Immature natural killer cell (primary cell): ENCODE measurements around the gene CUL1. TPM values are rescaled to one million over a fixed set of nuclear protein-coding genes. Genes with fewer than 3 reads are reported as not detected.

Experiments
- DNase-seq, 3 donors: peaks; one replicate each; pipeline ENCODE4 v3.0.0; 2022; ENCODE audit warnings: mixed read lengths in 1 of 3
- H3K27ac Mint-ChIP-seq, 6 donors: one replicate each; pipeline ENCODE4 v1.8.0; 2020; ENCODE audit warnings: mixed read lengths in 6 of 6, mild to moderate bottlenecking in 5 of 6, inconsistent platforms in 4 of 6, moderate library complexity in 3 of 6
- H3K27me3 Mint-ChIP-seq, 3 donors: one replicate each; pipeline ENCODE4 v1.8.0; 2020 to 2021; ENCODE audit warnings: low read depth in 3 of 3, mild to moderate bottlenecking in 3 of 3, mixed read lengths in 3 of 3, moderate library complexity in 3 of 3, inconsistent platforms in 1 of 3
- H3K36me3 Mint-ChIP-seq, 3 donors: one replicate each; pipeline ENCODE4 v1.8.0; 2020; ENCODE audit warnings: mixed read lengths in 3 of 3, inconsistent platforms in 2 of 3, mild to moderate bottlenecking in 2 of 3
- H3K4me1 Mint-ChIP-seq, 2 donors: one replicate each; pipeline ENCODE4 v1.8.0; 2020; ENCODE audit warnings: inconsistent platforms in 2 of 2, mild to moderate bottlenecking in 2 of 2, mixed read lengths in 2 of 2, moderate library complexity in 1 of 2
- H3K4me3 Mint-ChIP-seq, 5 donors: one replicate each; pipeline ENCODE4 v1.8.0; 2020; ENCODE audit warnings: mild to moderate bottlenecking in 5 of 5, mixed read lengths in 5 of 5, inconsistent platforms in 3 of 5, moderate library complexity in 3 of 5
- H3K9me3 Mint-ChIP-seq, 6 donors: one replicate each; pipeline ENCODE4 v1.8.0; 2020; ENCODE audit warnings: mild to moderate bottlenecking in 6 of 6, mixed read lengths in 6 of 6, inconsistent platforms in 4 of 6, moderate library complexity in 3 of 6
- polyA plus RNA-seq, 3 donors: library from polyadenylated mRNA; unstranded; fragments of 300-500 nt; fragmentation: Illumina TruSeq; gene quantifications; one replicate each; pipeline ENCODE4 v1.2.3, GENCODE V29; 2021

The CUL1 gene
- polyA plus RNA-seq, 3 donors from 2014 or later = 31.7 to 67.9 (median 32.4) TPM

DNA sequence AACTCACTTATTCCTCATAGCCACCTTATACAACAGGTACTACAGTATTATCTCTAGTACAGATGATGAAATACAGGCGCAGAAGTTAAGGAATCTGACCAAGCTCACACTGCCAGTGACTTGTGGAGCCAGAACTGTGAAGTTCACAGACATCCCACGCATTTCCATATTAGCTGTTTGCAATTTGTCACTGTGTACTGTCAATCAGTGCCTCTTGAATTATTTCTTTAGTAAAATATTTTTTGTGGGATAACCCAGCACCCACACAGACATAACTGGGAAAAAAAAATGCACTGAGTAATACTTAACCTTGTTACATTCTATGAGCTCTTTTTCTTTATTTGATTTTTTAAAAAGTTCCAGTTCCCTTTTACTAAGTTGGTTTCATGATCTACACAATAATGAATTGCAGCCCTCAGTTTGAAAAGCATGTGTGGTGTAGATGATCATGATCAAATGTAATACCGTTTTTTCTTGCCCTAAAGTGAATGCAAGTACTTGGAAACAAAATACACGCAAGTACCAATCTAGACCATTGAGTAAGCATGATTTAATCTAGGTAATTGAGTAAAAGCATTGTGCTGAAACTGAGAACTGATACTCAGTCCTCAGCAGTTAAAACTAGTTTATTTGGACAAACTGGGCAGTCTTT, 14.1 kb downstream of the CUL1 start:
- H3K27ac Mint-ChIP-seq = peak overlapping the region in 1 of 6 donors; percentile 27
- H3K4me1 Mint-ChIP-seq = peaks cover 93 to 96% of the 10 kb centered on the region in 2 donors
- DNase-seq = no peak
- peaks cover 0 to 5% (median 0%) of the 10 kb centered on the region in 3 donors for H3K36me3 Mint-ChIP-seq
- peaks cover 0 to 2% (median 0%) of the 10 kb centered on the region in 3 donors for H3K27me3 Mint-ChIP-seq
- no peak overlapping the region for H3K4me3 Mint-ChIP-seq
- H3K9me3 Mint-ChIP-seq = peaks cover 0 to 2% (median 0%) of the 10 kb centered on the region in 6 donors

DNA sequence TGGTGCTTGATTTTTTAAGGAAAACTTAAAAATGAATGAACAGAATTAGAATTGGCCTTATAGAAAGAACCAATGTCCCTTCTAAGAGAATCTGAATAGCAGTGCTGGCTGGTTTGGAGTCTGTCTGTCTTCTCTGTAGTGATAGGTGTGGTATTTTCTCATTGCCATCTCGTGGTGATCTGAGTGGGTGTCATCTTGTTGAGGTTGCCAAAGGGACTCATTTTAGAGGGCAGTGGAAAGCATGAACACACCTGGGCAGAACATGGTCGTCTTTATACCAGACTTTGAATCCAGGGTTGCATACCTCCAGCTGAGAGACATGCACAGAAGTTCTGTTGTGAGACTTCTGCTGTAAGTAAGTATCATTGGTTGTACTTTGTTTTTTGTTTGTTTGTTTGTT, 15.8 kb downstream of the CUL1 start:
- Mint-ChIP-seq H3K4me3 (peak overlapping the region; percentile 0 to 73 (median 40)), H3K27me3 (peaks cover 0 to 2% (median 0%) of the 10 kb centered on the region in 3 donors), H3K36me3 (peaks cover 0 to 5% (median 0%) of the 10 kb centered on the region in 3 donors), H3K4me1 (peaks cover 90 to 95% of the 10 kb centered on the region in 2 donors), H3K27ac (peak overlapping the region in 4 of 6 donors; percentile 4 to 89 (median 28)), H3K9me3 (peaks cover 0 to 2% (median 0%) of the 10 kb centered on the region in 6 donors)
- DNase-seq = no peak

DNA sequence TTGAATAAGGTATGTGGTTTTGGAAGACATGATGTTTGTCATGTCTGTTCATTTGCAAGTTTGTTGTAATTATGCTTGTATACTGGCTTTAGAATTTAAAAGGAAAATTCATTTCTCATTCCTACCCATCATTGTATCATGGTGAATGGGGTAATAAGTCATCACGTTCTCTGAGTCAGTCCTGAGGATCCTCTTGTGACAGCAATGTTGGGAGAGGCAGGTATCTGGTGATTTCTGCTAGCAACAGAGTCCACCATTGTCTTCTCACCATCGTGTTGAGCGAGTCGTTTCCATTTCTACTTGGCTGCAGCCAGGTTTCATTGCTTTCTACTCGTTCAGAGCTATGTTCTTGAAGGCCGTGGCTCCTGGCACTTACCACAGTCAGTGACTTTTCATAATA, 16.3 kb downstream of the CUL1 start:
- Mint-ChIP-seq H3K27me3 (peaks cover 0 to 2% (median 0%) of the 10 kb centered on the region in 3 donors), H3K4me3 (peak overlapping the region; percentile 64 to 78 (median 70)), H3K4me1 (peaks cover 90 to 95% of the 10 kb centered on the region in 2 donors), H3K9me3 (peaks cover 0 to 2% (median 0%) of the 10 kb centered on the region in 6 donors), H3K27ac (peak overlapping the region in 5 of 6 donors; percentile 4 to 89 (median 65)), H3K36me3 (peaks cover 0 to 5% (median 0%) of the 10 kb centered on the region in 3 donors)
- DNase-seq = no peak

DNA sequence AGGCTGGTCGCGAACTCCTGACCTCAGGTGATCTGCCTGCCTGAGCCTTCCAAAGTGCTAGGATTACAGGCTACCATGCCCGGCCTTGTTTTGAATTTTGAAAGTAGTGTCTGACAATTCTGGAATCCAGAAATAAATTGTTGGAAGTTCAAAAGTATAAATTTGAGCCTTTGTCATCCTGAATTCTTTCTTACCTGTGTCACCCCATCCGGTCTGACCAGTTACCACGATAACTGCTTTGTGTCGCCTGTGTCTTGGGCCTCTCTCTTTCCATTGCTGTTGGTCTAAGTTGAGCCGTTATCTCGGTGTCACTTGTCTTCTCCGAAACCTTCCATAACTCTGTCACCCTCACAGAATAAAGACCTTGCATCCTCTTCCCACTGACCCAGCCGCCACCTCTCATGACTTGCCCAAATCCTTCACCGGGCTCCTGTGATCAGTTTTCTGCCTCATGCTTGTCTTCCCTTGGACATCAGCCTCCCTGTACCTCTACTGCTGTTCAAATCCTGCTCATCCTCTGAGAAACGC, 18.6 kb downstream of the CUL1 start:
- Mint-ChIP-seq H3K27ac (peak overlapping the region in 2 of 6 donors; percentile 1 to 41), H3K4me1 (peaks cover 92 to 97% of the 10 kb centered on the region in 2 donors), H3K4me3 (no peak overlapping the region), H3K36me3 (peaks cover 0 to 5% (median 0%) of the 10 kb centered on the region in 3 donors), H3K27me3 (no peaks in the 10 kb centered on the region), H3K9me3 (peaks cover 0 to 2% (median 0%) of the 10 kb centered on the region in 6 donors)
- no peak for DNase-seq

DNA sequence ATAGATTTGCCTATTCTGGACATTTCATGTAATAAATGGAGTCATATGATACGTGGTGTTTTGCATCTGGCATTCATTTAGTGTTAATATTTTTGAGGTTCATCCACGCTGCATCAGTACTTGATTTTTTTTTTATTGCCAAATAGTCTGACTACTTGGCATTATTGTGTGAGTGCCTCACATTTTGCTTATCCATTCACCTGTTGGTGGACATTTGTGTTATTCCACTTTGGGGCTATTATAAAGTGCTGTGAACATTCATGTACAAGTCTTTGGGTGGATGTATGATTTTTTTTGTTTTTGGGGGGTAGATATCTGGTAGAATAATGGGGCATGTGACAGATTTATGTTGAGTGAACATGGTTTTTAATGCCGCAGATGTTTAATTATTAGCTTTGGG, 19.7 kb downstream of the CUL1 start:
- Mint-ChIP-seq H3K4me1 (peaks cover 94 to 97% of the 10 kb centered on the region in 2 donors), H3K27me3 (peaks cover 0 to 2% (median 0%) of the 10 kb centered on the region in 3 donors), H3K9me3 (peaks cover 0 to 2% (median 0%) of the 10 kb centered on the region in 6 donors), H3K27ac (no peak overlapping the region), H3K4me3 (peak overlapping the region in 1 of 5 donors; percentile 46), H3K36me3 (peaks cover 0 to 5% (median 0%) of the 10 kb centered on the region in 3 donors)
- DNase-seq = no peak

DNA sequence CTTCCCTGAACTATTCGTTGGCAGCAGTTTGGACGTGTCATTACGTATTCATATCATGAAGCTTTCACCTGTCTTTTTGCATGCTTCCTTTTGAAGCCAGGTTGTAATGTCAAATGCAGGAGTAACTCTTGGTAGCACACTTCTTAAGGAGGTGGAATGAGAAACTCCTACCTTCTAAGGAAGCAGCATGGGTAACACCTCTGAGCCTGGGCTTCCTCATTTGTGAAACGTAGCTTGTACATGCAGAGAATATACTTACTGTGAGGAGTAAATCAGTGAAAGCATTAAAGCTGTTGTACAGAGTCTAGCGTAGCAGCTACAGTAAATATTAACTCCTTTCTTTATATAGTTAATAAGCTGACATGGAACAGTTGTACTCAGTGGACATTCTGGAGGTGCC, 21.1 kb downstream of the CUL1 start:
- peak overlapping the region in 1 of 6 donors; percentile 9 for H3K27ac Mint-ChIP-seq
- peaks cover 0 to 2% (median 0%) of the 10 kb centered on the region in 6 donors for H3K9me3 Mint-ChIP-seq
- no peak for DNase-seq
- H3K4me1 Mint-ChIP-seq = peaks cover 93 to 97% of the 10 kb centered on the region in 2 donors
- H3K4me3 Mint-ChIP-seq = peak overlapping the region in 4 of 5 donors; percentile 42 to 73 (median 65)
- peaks cover 0 to 3% (median 0%) of the 10 kb centered on the region in 3 donors for H3K27me3 Mint-ChIP-seq
- H3K36me3 Mint-ChIP-seq = peaks cover 0 to 5% (median 0%) of the 10 kb centered on the region in 3 donors

DNA sequence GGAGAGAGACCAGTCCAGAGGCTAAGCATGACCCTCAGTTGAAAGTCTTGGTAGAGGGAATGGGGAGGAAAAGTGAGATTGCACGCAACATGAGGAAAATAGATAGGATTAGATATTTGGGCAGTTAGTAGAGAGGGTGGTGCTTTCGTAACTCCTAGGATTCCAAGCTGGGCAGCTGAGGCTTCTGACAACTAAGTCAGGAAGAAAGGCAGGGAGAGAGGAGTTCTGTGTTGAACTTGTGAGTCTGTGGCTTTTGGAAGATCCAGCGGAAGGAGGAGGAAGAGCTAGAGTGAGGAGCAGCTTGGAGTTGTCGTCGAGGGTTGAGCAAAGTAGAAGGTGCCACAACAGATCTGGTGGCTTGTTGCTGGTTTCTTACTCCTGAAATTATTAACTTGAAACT, 21.8 kb downstream of the CUL1 start:
- H3K36me3 Mint-ChIP-seq = peaks cover 0 to 5% (median 0%) of the 10 kb centered on the region in 3 donors
- peaks cover 0 to 3% (median 0%) of the 10 kb centered on the region in 3 donors for H3K27me3 Mint-ChIP-seq
- H3K9me3 Mint-ChIP-seq = peaks cover 0 to 2% (median 0%) of the 10 kb centered on the region in 6 donors
- peaks cover 93 to 97% of the 10 kb centered on the region in 2 donors for H3K4me1 Mint-ChIP-seq
- H3K4me3 Mint-ChIP-seq = peak overlapping the region; percentile 42 to 73 (median 64)
- no peak for DNase-seq
- H3K27ac Mint-ChIP-seq = peak overlapping the region in 4 of 6 donors; percentile 9 to 75 (median 44)

DNA sequence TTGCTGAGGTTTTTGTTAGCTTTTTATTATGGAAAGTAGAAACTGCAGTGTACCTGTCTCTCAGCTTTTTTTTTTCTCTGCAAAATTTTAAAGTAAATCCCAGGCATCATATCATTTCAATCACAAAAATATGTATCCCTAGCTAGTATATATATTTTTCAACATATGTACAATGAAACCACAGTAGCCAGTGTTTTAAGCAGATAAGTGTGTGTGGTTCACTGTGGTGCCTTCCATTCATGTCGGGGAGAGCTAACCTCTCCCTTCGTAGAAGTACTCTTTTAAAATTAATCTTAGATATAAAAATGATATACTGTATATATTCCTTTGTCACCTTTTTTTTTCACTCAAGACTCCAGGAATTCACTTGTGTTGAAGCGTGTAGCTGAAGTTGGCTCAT, 22.7 kb downstream of the CUL1 start:
- H3K27ac Mint-ChIP-seq = peak overlapping the region in 1 of 6 donors; percentile 8
- H3K27me3 Mint-ChIP-seq = peaks cover 0 to 3% (median 0%) of the 10 kb centered on the region in 3 donors
- H3K4me3 Mint-ChIP-seq = peak overlapping the region; percentile 9 to 62 (median 23)

DNA sequence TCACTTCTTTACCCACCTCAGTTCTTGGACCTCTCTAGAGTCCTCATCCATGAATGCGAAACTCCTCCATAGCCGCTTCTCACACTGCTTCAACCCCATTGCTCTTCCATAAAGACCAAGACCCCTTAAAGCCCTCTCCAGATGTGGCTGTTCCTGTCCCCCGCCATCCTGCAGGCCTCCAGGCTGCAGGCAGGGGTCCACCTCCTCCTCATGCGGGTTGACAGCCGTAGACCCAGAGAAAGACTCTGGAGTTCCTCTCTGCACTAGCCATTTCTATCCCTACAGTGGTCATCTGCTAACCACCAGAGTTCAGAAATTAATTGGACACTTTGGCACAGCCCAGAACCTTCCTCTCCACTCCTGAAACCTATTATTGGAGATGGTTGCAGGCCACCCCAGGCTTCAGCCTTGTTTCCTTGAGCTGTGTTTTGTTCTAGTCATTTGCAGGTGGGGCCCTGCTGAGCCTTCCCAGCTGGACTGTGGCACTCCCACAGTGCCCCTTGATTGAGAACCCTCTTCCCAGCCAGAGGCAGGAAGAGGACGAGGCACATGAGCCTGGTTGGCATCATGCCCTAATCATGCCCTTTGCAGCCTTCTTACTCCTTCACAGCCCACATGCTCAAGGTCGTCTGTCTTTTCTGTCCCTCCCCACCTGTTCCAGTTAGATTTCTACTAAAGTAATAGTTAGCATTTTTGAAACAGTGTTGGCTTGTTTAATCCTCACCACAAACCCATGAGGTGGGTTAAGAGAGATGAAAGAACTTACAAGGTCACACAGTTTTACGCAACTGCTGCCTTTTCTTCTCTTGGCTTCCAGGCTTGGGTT, 23.9 kb downstream of the CUL1 start:
- Mint-ChIP-seq H3K27ac (peak overlapping the region in 3 of 6 donors; percentile 9 to 81 (median 40)), H3K4me1 (peaks cover 93 to 99% of the 10 kb centered on the region in 2 donors), H3K4me3 (peak overlapping the region; percentile 18 to 62 (median 58)), H3K9me3 (peaks cover 0 to 2% (median 0%) of the 10 kb centered on the region in 6 donors), H3K36me3 (peaks cover 0 to 2% (median 0%) of the 10 kb centered on the region in 3 donors), H3K27me3 (peaks cover 0 to 3% (median 0%) of the 10 kb centered on the region in 3 donors)
- DNase-seq = no peak

More for the DNA sequence above, 22.7 kb downstream of the CUL1 start:
- peaks cover 0 to 5% (median 0%) of the 10 kb centered on the region in 3 donors for H3K36me3 Mint-ChIP-seq
- no peak for DNase-seq
- H3K9me3 Mint-ChIP-seq = peaks cover 0 to 2% (median 0%) of the 10 kb centered on the region in 6 donors
- peaks cover 93 to 97% of the 10 kb centered on the region in 2 donors for H3K4me1 Mint-ChIP-seq

DNA sequence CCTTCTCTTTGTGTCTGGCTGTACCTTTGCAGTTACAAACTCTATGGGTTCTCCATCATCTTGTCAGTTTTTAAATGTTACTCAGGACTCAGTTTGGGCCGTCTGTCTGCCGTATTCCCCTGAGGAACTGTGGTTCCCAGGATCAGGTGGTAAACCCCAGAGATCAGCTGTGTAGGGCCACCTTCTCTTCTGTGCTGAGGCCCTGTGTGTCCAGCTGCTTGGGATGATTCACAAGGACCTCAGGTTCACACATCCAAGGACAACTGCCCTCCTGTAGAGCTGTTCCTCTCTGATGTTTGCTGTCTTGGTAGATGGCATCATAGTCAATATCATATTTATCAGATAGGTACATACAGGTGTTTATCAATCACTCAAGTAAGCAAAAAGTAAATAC, 24.5 kb downstream of the CUL1 start:
- H3K4me3 Mint-ChIP-seq = peak overlapping the region; percentile 18 to 69 (median 58)
- no peaks in the 10 kb centered on the region for H3K36me3 Mint-ChIP-seq
- H3K4me1 Mint-ChIP-seq = peaks cover 93 to 99% of the 10 kb centered on the region in 2 donors
- no peak for DNase-seq
- H3K27ac Mint-ChIP-seq = peak overlapping the region in 5 of 6 donors; percentile 9 to 81 (median 55)
- H3K9me3 Mint-ChIP-seq = no peaks in the 10 kb centered on the region
- peaks cover 0 to 3% (median 0%) of the 10 kb centered on the region in 3 donors for H3K27me3 Mint-ChIP-seq

DNA sequence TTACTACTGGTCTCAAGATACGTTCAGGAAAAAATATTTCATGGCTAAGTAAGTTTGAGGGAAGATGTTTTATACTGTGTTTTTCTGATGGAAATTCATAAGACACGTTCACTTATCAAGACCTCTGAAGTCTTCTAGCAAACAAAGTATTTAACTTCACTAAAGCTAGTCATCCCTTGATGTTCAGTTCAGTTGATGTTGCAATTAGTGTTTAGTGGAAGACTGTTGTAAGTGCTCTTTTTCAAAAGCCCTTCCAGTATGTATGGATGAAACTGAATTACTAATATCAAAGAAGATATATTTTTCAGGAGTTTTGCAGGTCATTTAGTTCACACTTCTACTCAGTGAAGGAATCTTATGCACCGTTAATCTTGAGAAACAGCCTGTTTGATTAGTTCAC, 25.1 kb downstream of the CUL1 start:
- DNase-seq = no peak
- Mint-ChIP-seq H3K27me3 (peaks cover 0 to 3% (median 0%) of the 10 kb centered on the region in 3 donors), H3K9me3 (no peaks in the 10 kb centered on the region), H3K4me3 (no peak overlapping the region), H3K27ac (no peak overlapping the region), H3K36me3 (no peaks in the 10 kb centered on the region), H3K4me1 (peaks cover 90 to 99% of the 10 kb centered on the region in 2 donors)

DNA sequence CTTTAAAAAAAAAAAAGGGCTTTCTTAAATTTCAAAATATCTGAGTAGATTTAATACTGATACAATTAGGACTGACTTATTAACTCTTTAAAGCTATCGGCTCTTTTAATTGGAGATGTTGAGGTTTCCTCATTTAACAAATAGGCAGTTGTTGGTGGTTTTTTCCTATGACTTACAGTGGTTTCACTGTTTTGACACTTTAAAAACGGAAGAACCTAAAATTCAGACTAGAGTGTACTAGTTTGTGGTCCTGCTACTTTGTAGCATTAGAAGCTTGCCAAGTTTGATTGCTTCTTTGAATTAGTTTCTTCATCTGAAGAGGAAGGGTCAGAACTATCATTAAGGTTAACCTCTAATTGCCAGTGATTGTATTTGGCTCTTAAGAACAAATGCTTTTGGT, 27.7 kb downstream of the CUL1 start:
- DNase-seq = peak; percentile 26 to 28 (median 26)
- peak overlapping the region; percentile 46 to 79 (median 68) for H3K4me3 Mint-ChIP-seq
- H3K9me3 Mint-ChIP-seq = no peaks in the 10 kb centered on the region
- peaks cover 76 to 89% of the 10 kb centered on the region in 2 donors for H3K4me1 Mint-ChIP-seq
- peaks cover 0 to 5% (median 0%) of the 10 kb centered on the region in 3 donors for H3K27me3 Mint-ChIP-seq
- peak overlapping the region in 3 of 6 donors; percentile 20 to 48 (median 47) for H3K27ac Mint-ChIP-seq
- H3K36me3 Mint-ChIP-seq = no peaks in the 10 kb centered on the region
